Measurements from ENCODE around the gene CTNND2. TPM values are rescaled to one million over a fixed set of nuclear protein-coding genes. Genes with fewer than 3 reads are reported as not detected.

Gene CTNND2
- total RNA-seq, 1 experiment from 2014 or later, result 7.0 TPM

DNA sequence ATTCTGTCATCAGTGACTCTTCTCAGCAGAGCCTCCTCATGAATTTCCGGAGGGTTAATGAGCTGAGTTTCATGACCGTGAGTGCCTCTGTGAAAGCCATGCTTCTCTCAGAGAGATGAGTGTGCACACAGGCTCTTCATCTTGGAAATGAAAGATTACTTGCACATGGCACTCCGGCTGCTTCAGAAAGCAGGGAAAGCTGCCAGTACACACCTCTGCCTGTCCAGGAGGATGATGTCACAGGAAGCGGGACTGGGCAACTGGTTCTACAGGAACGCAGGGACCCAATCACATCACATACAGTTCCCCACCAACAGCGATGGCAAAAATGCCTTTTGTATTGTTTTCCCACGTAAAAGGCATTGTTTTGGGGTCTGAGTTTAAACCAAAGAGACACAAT, 857.2 kb downstream of the CTNND2 start:
- Mint-ChIP-seq H3K4me3 (no peak overlapping the region), H3K36me3 (ENCODE audit: insufficient read depth in 1 of 3, low read depth in 3 of 3) (no peaks in the 10 kb centered on the region), H3K4me1 (peaks cover 0 to 4% of the 10 kb centered on the region in 2 experiments; a peak in 2 of 4 replicates), H3K9me3 (no peaks in the 10 kb centered on the region), H3K27me3 (ENCODE audit: low read depth) (no peaks in the 10 kb centered on the region), H3K27ac (no peak overlapping the region)
- TF ChIP-seq, protein P1, sequence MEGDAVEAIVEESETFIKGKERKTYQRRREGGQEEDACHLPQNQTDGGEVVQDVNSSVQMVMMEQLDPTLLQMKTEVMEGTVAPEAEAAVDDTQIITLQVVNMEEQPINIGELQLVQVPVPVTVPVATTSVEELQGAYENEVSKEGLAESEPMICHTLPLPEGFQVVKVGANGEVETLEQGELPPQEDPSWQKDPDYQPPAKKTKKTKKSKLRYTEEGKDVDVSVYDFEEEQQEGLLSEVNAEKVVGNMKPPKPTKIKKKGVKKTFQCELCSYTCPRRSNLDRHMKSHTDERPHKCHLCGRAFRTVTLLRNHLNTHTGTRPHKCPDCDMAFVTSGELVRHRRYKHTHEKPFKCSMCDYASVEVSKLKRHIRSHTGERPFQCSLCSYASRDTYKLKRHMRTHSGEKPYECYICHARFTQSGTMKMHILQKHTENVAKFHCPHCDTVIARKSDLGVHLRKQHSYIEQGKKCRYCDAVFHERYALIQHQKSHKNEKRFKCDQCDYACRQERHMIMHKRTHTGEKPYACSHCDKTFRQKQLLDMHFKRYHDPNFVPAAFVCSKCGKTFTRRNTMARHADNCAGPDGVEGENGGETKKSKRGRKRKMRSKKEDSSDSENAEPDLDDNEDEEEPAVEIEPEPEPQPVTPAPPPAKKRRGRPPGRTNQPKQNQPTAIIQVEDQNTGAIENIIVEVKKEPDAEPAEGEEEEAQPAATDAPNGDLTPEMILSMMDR (conservative IDR thresholded peaks at IDR 0.05), result no peak
- no peak overlapping the region for H2BK120ac ChIP-seq (ENCODE audit: low read depth, low read length, poor library complexity, severe bottlenecking)
- H2BK12ac ChIP-seq (ENCODE audit: insufficient read length, low read depth, low read length), result no peak overlapping the region
- H3T11ph ChIP-seq (ENCODE audit: low read length), result no peak overlapping the region
- no peaks in the 10 kb centered on the region for H3K4me1 ChIP-seq (ENCODE audit: insufficient read depth, low read length)
- DNase-seq, result no peak
- H3K79me1 ChIP-seq (ENCODE audit: insufficient read depth, low read depth, low read length, poor library complexity, severe bottlenecking), result no peaks in the 10 kb centered on the region
- H2AFZ ChIP-seq (ENCODE audit: low read length), result no peak overlapping the region
- no peak overlapping the region for H3K4ac ChIP-seq (ENCODE audit: low read depth, low read length)
- H2BK15ac ChIP-seq (ENCODE audit: low read depth, low read length), result no peak overlapping the region
- H2BK20ac ChIP-seq (ENCODE audit: low read depth, low read length, poor library complexity, severe bottlenecking), result no peak overlapping the region
- H4K8ac ChIP-seq (replicated peaks; ENCODE audit: insufficient read length, low read depth, low read length), result no peak overlapping the region
- H3K9me3 ChIP-seq (ENCODE audit: control insufficient read depth, low read depth, low read length), result no peaks in the 10 kb centered on the region
- H3K4me2 ChIP-seq (ENCODE audit: insufficient read depth, insufficient read length, low read length), result no peak overlapping the region
- H3K14ac ChIP-seq (ENCODE audit: insufficient read depth, low read length), result no peak overlapping the region
- no peaks in the 10 kb centered on the region for H3K23me2 ChIP-seq (ENCODE audit: insufficient read length, low read depth, low read length, poor library complexity, severe bottlenecking)
- no peaks in the 10 kb centered on the region for H4K20me1 ChIP-seq (ENCODE audit: control insufficient read depth, insufficient read depth, insufficient read length)
- no peak overlapping the region for H3K23ac ChIP-seq (ENCODE audit: insufficient read length, low read depth, low read length)
- no peak overlapping the region for H2BK5ac ChIP-seq (ENCODE audit: insufficient read length, low read length)
- H4K5ac ChIP-seq (ENCODE audit: insufficient read length, low read depth, low read length), result no peak overlapping the region
- H3K18ac ChIP-seq (ENCODE audit: insufficient read length, low read depth, low read length), result no peak overlapping the region
- H3K56ac ChIP-seq (ENCODE audit: insufficient read length, low read depth, low read length), result no peak overlapping the region
- H3K27ac ChIP-seq (ENCODE audit: insufficient read length, low read depth, low read length), result no peak overlapping the region
- no peak overlapping the region for H2AK5ac ChIP-seq (ENCODE audit: insufficient read length, low read length)
- H3K79me2 ChIP-seq (ENCODE audit: insufficient read depth, low read length), result no peaks in the 10 kb centered on the region
- no peak overlapping the region for H4K91ac ChIP-seq (ENCODE audit: insufficient read length, low read depth, low read length)
- no peak overlapping the region for H3K9ac ChIP-seq (ENCODE audit: extremely low read depth, insufficient read length, low read length)
- no CpG with 5 or more reads among the region's 7 CpGs for WGBS (ENCODE audit: extremely low coverage, insufficient read length, low lambda C conversion rate)
- H3K27me3 ChIP-seq (ENCODE audit: insufficient read depth, low read length), result no peaks in the 10 kb centered on the region
